ENCODE measurements around the gene TBX19.
"Not testable (repeated sequence)": the region's sequence is repeated elsewhere in the genome, so short reads cannot be mapped to it uniquely, and the experiment has no call there.

The TBX19 gene

GRCh38 chr1:168321945-168322344 is 41.3 kb downstream of the TBX19 start:
- DNase-seq, result no peak

GRCh38 chr1:168324745-168325425 is 44.2 kb downstream of the TBX19 start:
- no peak for DNase-seq

- no peak for DNase-seq
Measured at GRCh38 chr1:168328731-168329364, 48.2 kb downstream of the TBX19 start.

GRCh38 chr1:168330285-168330684 is 49.6 kb downstream of the TBX19 start:
- no peak for DNase-seq

- DNase-seq, result no peak
Measured at GRCh38 chr1:168331569-168331968, 50.9 kb downstream of the TBX19 start.

GRCh38 chr1:168333562-168334276 is 53.0 kb downstream of the TBX19 start:
- no peak for DNase-seq

GRCh38 chr1:168335500-168335899 is 54.8 kb downstream of the TBX19 start:
- DNase-seq, result no peak

- DNase-seq, result no peak
Measured at GRCh38 chr1:168338589-168339503, 58.2 kb downstream of the TBX19 start.

GRCh38 chr1:168340781-168341482 is 60.3 kb downstream of the TBX19 start:
- DNase-seq, result no peak

GRCh38 chr1:168341483-168341975 is 60.9 kb downstream of the TBX19 start:
- no peak for DNase-seq

- DNase-seq, result peak; percentile 67
Measured at GRCh38 chr1:168342572-168343280, 62.0 kb downstream of the TBX19 start.

- DNase-seq, result no peak
Measured at GRCh38 chr1:168343566-168343965, 62.9 kb downstream of the TBX19 start.

GRCh38 chr1:168344517-168344916 is 63.8 kb downstream of the TBX19 start:
- DNase-seq, result no peak

- no peak for DNase-seq
Measured at GRCh38 chr1:168345939-168346338, 65.3 kb downstream of the TBX19 start.

- no peak for DNase-seq
Measured at GRCh38 chr1:168347630-168348029, 67.0 kb downstream of the TBX19 start.

GRCh38 chr1:168348146-168348709 is 67.6 kb downstream of the TBX19 start:
- DNase-seq, result peak; percentile 56

GRCh38 chr1:168354335-168355269 is 73.9 kb downstream of the TBX19 start:
- not testable (repeated sequence) for DNase-seq

GRCh38 chr1:168360151-168361021 is 79.7 kb downstream of the TBX19 start:
- DNase-seq, result no peak

GRCh38 chr1:168361252-168361651 is 80.6 kb downstream of the TBX19 start:
- no peak for DNase-seq

Data from DMS79 treated with DMSO at 0.1 percent for 48 hours (cell line).